H9 (cell line): ENCODE measurements around the gene C17orf114.

Experiments used
- DNase-seq: peaks from one replicate; pipeline ENCODE4 v3.0.0-alpha.2; 2017
- H2AFZ ChIP-seq: one replicate; pipeline ENCODE4 v1.6.1; 2013; ENCODE audit warnings: mild to moderate bottlenecking, low read length, control low read depth, moderate library complexity
- H2AK5ac ChIP-seq: 2 replicates; pipeline ENCODE4 v1.6.1; 2013; ENCODE audit warnings: low read length, control low read depth, mixed read lengths; ENCODE audit not compliant: insufficient read length
- H2BK120ac ChIP-seq: one replicate; pipeline ENCODE4 v1.6.1; 2013; ENCODE audit warnings: low read depth, mild to moderate bottlenecking, low read length, control low read depth, inconsistent platforms; ENCODE audit not compliant: poor library complexity, severe bottlenecking
- H2BK12ac ChIP-seq: 2 replicates; pipeline ENCODE4 v1.6.1; 2013; ENCODE audit warnings: low read length, control low read depth, mixed read lengths, low read depth; ENCODE audit not compliant: insufficient read length
- H2BK15ac ChIP-seq: 2 replicates; pipeline ENCODE4 v1.6.1; 2013; ENCODE audit warnings: low read depth, low read length, control low read depth
- H2BK20ac ChIP-seq: one replicate; pipeline ENCODE4 v1.6.1; 2013; ENCODE audit warnings: low read depth, mild to moderate bottlenecking, low read length, control low read depth, inconsistent platforms; ENCODE audit not compliant: poor library complexity, severe bottlenecking
- H2BK5ac ChIP-seq: 2 replicates; pipeline ENCODE4 v1.6.1; 2013; ENCODE audit warnings: low read length, control low read depth, mixed read lengths; ENCODE audit not compliant: insufficient read length
- H3K14ac ChIP-seq: 2 replicates; pipeline ENCODE4 v1.6.1; 2013; ENCODE audit warnings: low read length, control low read depth; ENCODE audit not compliant: insufficient read depth
- H3K18ac ChIP-seq: 2 replicates; pipeline ENCODE4 v1.6.1; 2013; ENCODE audit warnings: low read depth, mild to moderate bottlenecking, mixed read lengths, low read length, control low read depth; ENCODE audit not compliant: insufficient read length
- H3K23ac ChIP-seq: 2 replicates; pipeline ENCODE4 v1.6.1; 2013; ENCODE audit warnings: low read length, control low read depth, mixed read lengths, low read depth; ENCODE audit not compliant: insufficient read length
- H3K23me2 ChIP-seq: 2 replicates; pipeline ENCODE4 v1.6.1; 2013; ENCODE audit warnings: low read depth, mild to moderate bottlenecking, mixed read lengths, low read length, control low read depth; ENCODE audit not compliant: insufficient read length, poor library complexity, severe bottlenecking
- H3K27ac ChIP-seq: 2 replicates; pipeline ENCODE4 v1.5.1; 2013; ENCODE audit warnings: low read length, control low read depth, mixed read lengths, low read depth; ENCODE audit not compliant: insufficient read length
- H3K27me3 ChIP-seq: 2 replicates; pipeline ENCODE4 v1.6.1; 2013; ENCODE audit warnings: low read length, control low read depth, inconsistent platforms; ENCODE audit not compliant: insufficient read depth
- H3K4ac ChIP-seq: 2 replicates; pipeline ENCODE4 v1.6.1; 2013; ENCODE audit warnings: low read depth, mild to moderate bottlenecking, control low read depth, inconsistent platforms, low read length, moderate library complexity
- H3K4me1 ChIP-seq: 2 replicates; pipeline ENCODE4 v1.6.1; 2013; ENCODE audit warnings: low read length, control low read depth, inconsistent platforms; ENCODE audit not compliant: insufficient read depth
- H3K4me2 ChIP-seq: 2 replicates; pipeline ENCODE4 v1.6.1; 2013; ENCODE audit warnings: low read length, control low read depth, mixed read lengths; ENCODE audit not compliant: insufficient read length, insufficient read depth
- H3K56ac ChIP-seq: 2 replicates; pipeline ENCODE4 v1.6.1; 2013; ENCODE audit warnings: low read depth, mild to moderate bottlenecking, mixed read lengths, low read length, control low read depth; ENCODE audit not compliant: insufficient read length
- H3K79me1 ChIP-seq: 2 replicates; pipeline ENCODE4 v1.6.1; 2013; ENCODE audit warnings: low read depth, mild to moderate bottlenecking, moderate library complexity, low read length, control low read depth, inconsistent platforms; ENCODE audit not compliant: insufficient read depth, poor library complexity, severe bottlenecking
- H3K79me2 ChIP-seq: 2 replicates; pipeline ENCODE4 v1.6.1; 2013; ENCODE audit warnings: low read length, control low read depth, inconsistent platforms; ENCODE audit not compliant: insufficient read depth
- H3K9ac ChIP-seq: 2 replicates; pipeline ENCODE4 v1.6.1; 2013; ENCODE audit warnings: low read length, control low read depth, mixed read lengths; ENCODE audit not compliant: insufficient read length; ENCODE audit errors: extremely low read depth
- H3K9me3 ChIP-seq: one replicate; pipeline ENCODE4 v1.6.1; 2013; ENCODE audit warnings: low read depth, low read length, inconsistent platforms; ENCODE audit not compliant: control insufficient read depth
- H3T11ph ChIP-seq: one replicate; pipeline ENCODE4 v1.6.1; 2013; ENCODE audit warnings: mild to moderate bottlenecking, low read length, control low read depth, inconsistent platforms
- H4K20me1 ChIP-seq: one replicate; pipeline ENCODE4 v1.6.1; 2013; ENCODE audit not compliant: control insufficient read depth, insufficient read length, insufficient read depth
- H4K5ac ChIP-seq: 2 replicates; pipeline ENCODE4 v1.6.1; 2013; ENCODE audit warnings: low read depth, mild to moderate bottlenecking, mixed read lengths, low read length, control low read depth; ENCODE audit not compliant: insufficient read length
- H4K8ac ChIP-seq: replicated peaks from 2 replicates; pipeline ENCODE4 v1.6.1; 2013; ENCODE audit warnings: low read length, control low read depth, mixed read lengths, low read depth; ENCODE audit not compliant: insufficient read length
- H4K91ac ChIP-seq: 2 replicates; pipeline ENCODE4 v1.6.1; 2013; ENCODE audit warnings: low read depth, mild to moderate bottlenecking, moderate library complexity, mixed read lengths, low read length, control low read depth; ENCODE audit not compliant: insufficient read length
- H3K27ac Mint-ChIP-seq, 3 experiments: 2 replicates in 2 of 3; 3 replicates in 1 of 3; pipeline ENCODE4 v1.8.0; 2020 to 2021; ENCODE audit warnings: mixed read lengths in 3 of 3, mild to moderate bottlenecking in 1 of 3, moderate library complexity in 1 of 3
- H3K27me3 Mint-ChIP-seq: 2 replicates; pipeline ENCODE4 v1.8.0; 2021; ENCODE audit warnings: low read depth, mild to moderate bottlenecking, moderate library complexity, mixed read lengths
- H3K36me3 Mint-ChIP-seq, 3 experiments: 2 replicates in 2 of 3; 3 replicates in 1 of 3; pipeline ENCODE4 v1.8.0; 2020 to 2021; ENCODE audit warnings: low read depth in 3 of 3, mixed read lengths in 3 of 3; ENCODE audit not compliant: insufficient read depth in 1 of 3
- H3K4me1 Mint-ChIP-seq, 2 experiments: 2 replicates each; pipeline ENCODE4 v1.8.0; 2020; ENCODE audit warnings: mixed read lengths in 2 of 2
- H3K4me3 Mint-ChIP-seq, 2 experiments: 2 replicates in 1 of 2; 3 replicates in 1 of 2; pipeline ENCODE4 v1.8.0; 2020 to 2021; ENCODE audit warnings: mild to moderate bottlenecking in 2 of 2, mixed read lengths in 2 of 2, moderate library complexity in 1 of 2
- H3K9me3 Mint-ChIP-seq, 2 experiments: 2 replicates in 1 of 2; 3 replicates in 1 of 2; pipeline ENCODE4 v1.8.0; 2020; ENCODE audit warnings: mild to moderate bottlenecking in 2 of 2, mixed read lengths in 2 of 2, moderate library complexity in 1 of 2
- CTCF ChIP-seq: fragments of 200-600 bp; sonication (generic); conservative IDR thresholded peaks from 3 replicates; pipeline ENCODE4 v1.8.0; 2021; ENCODE audit warnings: antibody characterized with exemption, mild to moderate bottlenecking
- WGBS: extraction: QIAGEN DNeasy Blood & Tissue Kit; methylation state at CpG from one replicate; pipeline ENCODE4 v1.1.7; 2013; ENCODE audit warnings: missing lambda C conversion rate, low lambda C conversion rate, mixed read lengths; ENCODE audit not compliant: insufficient read length; ENCODE audit errors: extremely low coverage; 5-methylcytosine and 5-hydroxymethylcytosine counted together

C17orf114 gene

GRCh38 chr17:4838309-4838785 is 36.2 kb upstream of the C17orf114 start:
- Histone ChIP-seq H4K20me1 (no peaks in the 10 kb centered on the region), H3K18ac (no peak overlapping the region)
- TF ChIP-seq CTCF: no peak

More at GRCh38 chr17:4838309-4838785, 36.2 kb upstream of the C17orf114 start:
- no peak overlapping the region for H3K23ac ChIP-seq
- H3K4me1 ChIP-seq: no peaks in the 10 kb centered on the region; the same call in 1 of the 2 replicates
- no peak overlapping the region for H2BK12ac ChIP-seq
- Mint-ChIP-seq H3K4me3 (no peak overlapping the region), H3K27me3 (0 out of 2 replicates have a peak, but pooled peaks cover 1% of the 10 kb centered on the region), H3K36me3 (peaks cover 0 to 14% (median 0%) of the 10 kb centered on the region in 3 experiments; a peak in 3 of 7 replicates), H3K9me3 (no peaks in the 10 kb centered on the region), H3K27ac (no peak overlapping the region; a peak in 1 of 7 replicates), H3K4me1 (peaks cover 35 to 38% of the 10 kb centered on the region in 2 experiments)
- H3K79me1 ChIP-seq: peaks cover 10% of the 10 kb centered on the region
- H3K4ac ChIP-seq: no peak overlapping the region
- no peak overlapping the region for H3K9ac ChIP-seq
- peaks cover 7% of the 10 kb centered on the region for H3K23me2 ChIP-seq
- no peaks in the 10 kb centered on the region for H3K27me3 ChIP-seq
- WGBS: no CpG with 5 or more reads among the region's 3 CpGs
- peaks cover 12% of the 10 kb centered on the region; the same call in 1 of the 2 replicates for H3K79me2 ChIP-seq
- no peak overlapping the region for H4K5ac ChIP-seq
- no peak overlapping the region for H4K91ac ChIP-seq
- H3K4me2 ChIP-seq: no peak overlapping the region
- H3K9me3 ChIP-seq: no peaks in the 10 kb centered on the region
- H2AK5ac ChIP-seq: no peak overlapping the region
- no peak overlapping the region for H2BK5ac ChIP-seq
- H3K14ac ChIP-seq: no peak overlapping the region
- H2AFZ ChIP-seq: no peak overlapping the region
- H3K27ac ChIP-seq: no peak overlapping the region
- no peak overlapping the region for H2BK20ac ChIP-seq
- H3K56ac ChIP-seq: no peak overlapping the region
- no peak overlapping the region for H2BK120ac ChIP-seq
- H3T11ph ChIP-seq: no peak overlapping the region
- no peak overlapping the region for H4K8ac ChIP-seq
- no peak overlapping the region for H2BK15ac ChIP-seq
- no peak for DNase-seq
